Aorta (tissue), 5 donors: Measurements from ENCODE around the gene GOLGA6D. TPM values are rescaled to one million over a fixed set of nuclear protein-coding genes. Genes with fewer than 3 reads are reported as not detected.
A peak's percentile ranks its signal among the peaks of the same experiment; 100 is the strongest.
"Not testable (repeated sequence)": the region's sequence is repeated elsewhere in the genome, so short reads cannot be mapped to it uniquely, and the experiment has no call there.

Experiments used
- ATAC-seq: fragments of 200-7000 bp; cut with Tn5 transposase; one replicate; pipeline ENCODE4 v1.9.1; 2022; ENCODE audit warnings: moderate library complexity; ENCODE audit not compliant: low FRiP score
- DNase-seq, 2 donors: peaks; one replicate each; pipeline ENCODE4 v3.0.0-alpha.2; 2020
- H3K27ac ChIP-seq, 2 donors: one replicate each; pipeline ENCODE4 v1.5.1; 2013; ENCODE audit warnings: low read length in 2 of 2, mild to moderate bottlenecking in 2 of 2, moderate library complexity in 2 of 2, control low read depth in 1 of 2, inconsistent platforms in 1 of 2, low read depth in 1 of 2
- H3K27me3 ChIP-seq, 2 donors: one replicate each; pipeline ENCODE4 v1.6.1; 2013; ENCODE audit warnings: control low read depth in 1 of 2, low read length in 1 of 2, mild to moderate bottlenecking in 1 of 2, moderate library complexity in 1 of 2; ENCODE audit not compliant: insufficient read depth in 2 of 2, control insufficient read depth in 1 of 2
- H3K36me3 ChIP-seq, 2 donors: one replicate each; pipeline ENCODE4 v1.6.1; 2013; ENCODE audit warnings: control low read depth in 1 of 2, low read length in 1 of 2, mild to moderate bottlenecking in 1 of 2; ENCODE audit not compliant: insufficient read depth in 2 of 2, control insufficient read depth in 1 of 2
- H3K4me1 ChIP-seq, 2 donors: one replicate each; pipeline ENCODE4 v1.6.1; 2013; ENCODE audit warnings: low read length in 2 of 2, control low read depth in 1 of 2, mild to moderate bottlenecking in 1 of 2, moderate library complexity in 1 of 2; ENCODE audit not compliant: insufficient read depth in 2 of 2, control insufficient read depth in 1 of 2
- H3K4me3 ChIP-seq, 2 donors: one replicate each; pipeline ENCODE4 v1.5.1; 2013; ENCODE audit warnings: low read length in 2 of 2, control low read depth in 1 of 2, mild to moderate bottlenecking in 1 of 2
- H3K9me3 ChIP-seq: one replicate; pipeline ENCODE4 v1.6.1; 2013; ENCODE audit warnings: mild to moderate bottlenecking, low read length; ENCODE audit not compliant: control insufficient read depth
- WGBS, 2 donors: extraction: QIAGEN DNeasy Blood & Tissue Kit; methylation state at CpG; one replicate each; pipeline ENCODE4 v1.1.7; 2013; 5-methylcytosine and 5-hydroxymethylcytosine counted together
- intact Hi-C, 2 donors: fragments of 100-400 bp; cut with DNase I; formaldehyde crosslinking; loops; one replicate each; pipeline versions ENCODE4 v1.14.2 to v1.15.0; 2022
- polyA plus RNA-seq, 2 donors: library from polyadenylated mRNA; stranded (reverse); fragments of 200-250 nt; gene quantifications; one replicate each; pipeline ENCODE4 v1.2.3, GENCODE V29; 2013
- total RNA-seq, 2 donors: library from RNA; stranded (reverse); fragmentation: NEBNext Ultra II Directional; extraction: Animal tissue kit (Norgen Biotek cat#: 25700); gene quantifications; one replicate each; pipeline ENCODE4 v1.2.1, GENCODE V29; 2021
- donor health status: healthy with polysubstance abuse.
- donor health status: Bipolar disorder and iron deficiency.
- donor health status: DM: no; HTN: no; CAD: no.
- donor health status: DM: no; HTN: no; CAD: no.
- donor health status: DM: yes; HTN: yes; CAD: no.

GOLGA6D gene
- total and polyA plus RNA-seq, 4 donors: 0.08 to 0.12 TPM; not detected in 2

DNA sequence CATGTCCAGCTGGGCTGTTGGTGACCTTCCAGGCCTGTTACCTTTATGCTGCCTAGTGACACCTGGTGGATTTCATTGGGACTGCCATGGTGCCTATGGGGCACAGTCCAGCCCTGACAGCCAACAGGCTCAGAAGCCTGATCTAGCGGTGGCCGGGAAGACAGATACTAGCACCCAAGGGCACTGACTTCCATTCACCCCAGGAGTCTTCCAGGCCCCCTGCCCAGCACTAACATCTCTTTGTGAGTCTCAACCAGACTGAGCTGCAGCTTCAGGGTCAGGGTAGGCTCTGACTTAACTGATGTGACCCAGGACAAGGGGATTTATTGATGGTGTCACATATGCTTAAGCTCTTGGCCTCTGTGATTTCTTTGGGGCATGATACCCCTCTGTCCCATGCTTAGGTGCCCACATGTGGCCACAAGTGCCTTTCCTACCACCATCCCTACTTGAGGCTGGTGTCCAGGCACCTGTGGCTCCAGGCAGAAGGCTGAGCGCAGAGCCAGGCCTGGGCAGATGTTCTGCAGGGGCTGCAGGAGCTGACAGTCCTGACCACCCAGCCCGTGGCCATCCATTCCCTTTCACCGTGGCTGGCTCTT is 8.0 kb upstream of the GOLGA6D start:
- H3K27me3 ChIP-seq, ATAC-seq, H3K4me1 ChIP-seq, H3K9me3 ChIP-seq, intact Hi-C loops, H3K36me3 ChIP-seq, H3K27ac ChIP-seq, H3K4me3 ChIP-seq: not testable (repeated sequence)
- whole genome bisulfite sequencing, 2 donors: 45 to 65% methylated on average over 3 to 5 of the region's 5 CpGs
- DNase-seq: peak; percentile 78 to 91

DNA sequence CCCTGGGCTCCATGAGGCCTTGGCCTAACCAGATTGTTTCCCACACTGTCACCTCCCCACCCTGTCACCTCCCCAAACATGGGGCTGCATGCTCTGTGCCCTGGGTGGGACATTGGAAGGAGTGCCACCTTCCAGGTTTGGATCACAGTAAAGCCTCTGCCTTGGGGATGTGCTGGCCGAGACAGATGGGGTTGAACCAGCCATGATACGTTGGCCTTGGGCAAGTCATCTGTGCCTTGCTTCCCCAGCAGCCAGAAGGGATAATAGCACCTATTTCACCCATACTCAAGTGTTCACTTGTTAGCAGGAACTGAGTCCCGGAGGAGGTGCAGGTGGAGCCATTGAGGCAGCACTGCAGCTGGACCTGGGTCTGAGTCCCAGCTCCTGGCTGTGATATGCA is 7.0 kb upstream of the GOLGA6D start:
- peak in 1 of 2 donors; percentile 62 for DNase-seq
- intact Hi-C loops, ATAC-seq, H3K9me3 ChIP-seq, H3K4me1 ChIP-seq, H3K36me3 ChIP-seq, H3K4me3 ChIP-seq, H3K27ac ChIP-seq, H3K27me3 ChIP-seq: not testable (repeated sequence)
- 76 to 78% methylated on average over 3 of the region's 3 CpGs for WGBS, 2 donors

DNA sequence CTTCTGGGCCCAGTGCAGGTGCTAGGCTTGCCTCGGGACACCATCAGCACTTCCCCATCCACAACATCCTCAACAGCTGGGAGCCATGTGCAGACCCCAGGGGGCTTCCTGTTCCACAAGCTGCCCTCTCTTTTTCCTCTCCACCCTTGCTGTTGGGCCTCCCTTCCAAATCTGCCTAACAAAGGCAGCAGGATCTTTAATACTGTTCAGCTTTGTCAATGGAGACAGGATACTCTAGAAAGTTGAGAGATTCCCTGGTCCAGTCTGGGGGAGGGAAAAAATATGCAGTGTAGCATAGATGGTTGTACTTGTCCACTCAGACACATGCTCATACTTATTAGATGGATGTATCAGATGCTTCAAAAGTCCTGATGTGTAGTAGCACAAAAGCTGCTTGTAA is 4.1 kb upstream of the GOLGA6D start:
- H3K36me3 ChIP-seq, intact Hi-C loops, ATAC-seq, H3K27ac ChIP-seq, H3K4me3 ChIP-seq, DNase-seq, H3K4me1 ChIP-seq, H3K27me3 ChIP-seq, H3K9me3 ChIP-seq: not testable (repeated sequence)
- 57% methylated on average over 1 of the region's 1 CpG; no CpG with 5 or more reads in 1 of the 2 donors for WGBS, 2 donors

DNA sequence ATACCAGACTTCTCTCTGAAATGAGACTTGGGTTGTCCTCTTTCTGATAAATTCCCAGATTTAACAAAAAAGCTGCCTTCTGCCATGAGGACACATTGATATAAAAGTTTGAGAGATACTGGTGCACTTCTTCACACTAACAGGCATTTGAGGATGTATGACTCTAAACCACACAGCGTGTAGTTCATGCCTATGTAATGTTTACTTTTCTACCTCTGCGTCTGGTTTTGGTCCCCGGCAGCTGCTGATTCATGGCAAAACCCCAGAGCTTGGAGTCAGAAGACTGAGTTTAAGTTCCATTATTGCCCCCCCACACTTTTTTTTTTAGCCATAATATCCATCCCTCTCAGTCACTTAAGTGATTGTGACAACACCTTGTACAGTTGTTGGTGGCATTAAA is 1.5 kb downstream of the GOLGA6D start:
- H3K9me3 ChIP-seq, H3K4me1 ChIP-seq, H3K27me3 ChIP-seq, H3K4me3 ChIP-seq, ATAC-seq, H3K27ac ChIP-seq, intact Hi-C loops, H3K36me3 ChIP-seq, DNase-seq: not testable (repeated sequence)
- WGBS, 2 donors: no CpG with 5 or more reads among the region's 3 CpGs

DNA sequence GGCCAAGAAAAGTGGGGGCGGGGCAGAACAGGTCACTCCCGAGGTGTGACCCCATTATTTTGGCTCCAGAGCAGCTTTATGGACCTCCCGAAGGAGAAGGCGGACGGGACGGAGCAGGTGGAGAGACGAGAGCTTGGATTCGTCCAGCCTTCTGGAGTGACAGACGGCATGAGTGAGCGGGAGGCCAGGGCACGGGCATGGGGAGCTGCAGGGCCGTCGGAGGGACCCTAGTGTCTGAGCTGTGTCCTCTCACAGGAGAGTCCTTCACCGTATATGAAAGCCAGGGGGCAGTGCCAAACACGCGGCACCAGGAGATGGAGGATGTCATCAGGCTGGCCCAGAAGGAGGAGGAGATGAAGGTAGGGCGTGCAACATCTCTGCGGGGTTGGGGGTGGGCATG is 11.0 kb downstream of the GOLGA6D start:
- ATAC-seq, H3K27ac ChIP-seq, intact Hi-C loops, H3K4me1 ChIP-seq, H3K36me3 ChIP-seq, H3K9me3 ChIP-seq, H3K27me3 ChIP-seq, H3K4me3 ChIP-seq: not testable (repeated sequence)
- DNase-seq: peak in 1 of 2 donors; percentile 63
- 50 to 68% methylated on average over 2 to 8 of the region's 18 CpGs for WGBS, 2 donors

DNA sequence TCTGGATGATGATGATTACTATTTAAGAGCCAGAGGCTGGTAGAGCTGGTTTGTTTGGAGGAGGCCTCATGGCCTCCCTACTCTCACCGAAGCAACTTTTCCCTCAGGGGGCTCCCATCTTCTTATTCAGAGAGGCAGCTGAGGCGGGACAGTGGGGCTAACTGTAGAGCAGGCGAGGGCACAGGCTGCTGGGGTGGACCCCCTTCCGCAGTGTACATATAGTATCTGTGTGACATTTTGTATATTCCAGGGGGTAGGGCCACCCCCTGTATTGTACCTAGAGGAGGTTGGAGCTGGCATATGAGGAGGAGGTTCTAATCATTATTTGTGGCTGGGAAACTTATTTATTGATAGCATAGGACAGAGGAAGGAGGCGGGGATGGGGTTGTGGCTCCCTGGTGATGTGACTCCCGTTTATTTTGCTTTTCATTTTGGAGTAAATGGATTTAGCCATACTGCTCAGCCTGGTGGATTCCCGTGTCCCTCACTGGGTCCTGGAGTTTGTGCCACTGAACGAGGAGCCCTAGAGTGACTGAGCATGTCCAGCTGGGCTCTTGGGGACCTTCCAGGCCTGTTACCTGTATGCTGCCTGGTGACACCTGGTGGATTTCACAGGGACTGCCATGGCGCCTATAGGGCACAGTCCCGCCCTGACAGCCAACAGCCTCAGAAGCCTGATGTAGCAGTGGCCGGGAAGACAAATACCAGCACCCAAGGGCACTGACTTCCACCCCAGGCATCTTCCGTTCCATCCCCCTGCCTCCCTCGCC is 16.1 kb downstream of the GOLGA6D start:
- H3K27me3 ChIP-seq, H3K9me3 ChIP-seq, intact Hi-C loops, H3K4me3 ChIP-seq, H3K4me1 ChIP-seq, H3K27ac ChIP-seq, ATAC-seq, DNase-seq, H3K36me3 ChIP-seq: not testable (repeated sequence)
- WGBS, 2 donors: 84% methylated on average over 5 to 7 of the region's 13 CpGs

DNA sequence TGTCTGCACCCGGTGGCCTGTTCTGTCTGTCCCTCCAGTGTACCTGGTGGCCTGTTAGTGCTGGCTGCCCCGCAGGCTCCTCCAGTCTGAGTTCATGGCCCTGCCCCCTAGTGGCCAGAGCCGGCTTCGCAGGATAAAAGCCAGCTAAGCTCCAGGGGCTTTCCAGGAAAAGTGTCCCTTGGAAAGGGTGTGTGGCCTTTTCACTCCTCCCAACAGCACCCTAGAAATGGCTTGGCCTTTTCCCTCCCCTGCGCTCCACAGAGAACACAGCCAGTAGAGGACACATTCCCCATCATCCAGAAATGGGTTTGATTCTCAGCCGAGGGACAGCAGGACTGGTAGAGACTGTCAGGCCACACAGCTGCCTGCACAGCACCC is 16.7 kb downstream of the GOLGA6D start:
- DNase-seq: peak; percentile 64 to 87
- peak; percentile 62 for ATAC-seq
- H3K27me3 ChIP-seq: not testable (repeated sequence)

DNA sequence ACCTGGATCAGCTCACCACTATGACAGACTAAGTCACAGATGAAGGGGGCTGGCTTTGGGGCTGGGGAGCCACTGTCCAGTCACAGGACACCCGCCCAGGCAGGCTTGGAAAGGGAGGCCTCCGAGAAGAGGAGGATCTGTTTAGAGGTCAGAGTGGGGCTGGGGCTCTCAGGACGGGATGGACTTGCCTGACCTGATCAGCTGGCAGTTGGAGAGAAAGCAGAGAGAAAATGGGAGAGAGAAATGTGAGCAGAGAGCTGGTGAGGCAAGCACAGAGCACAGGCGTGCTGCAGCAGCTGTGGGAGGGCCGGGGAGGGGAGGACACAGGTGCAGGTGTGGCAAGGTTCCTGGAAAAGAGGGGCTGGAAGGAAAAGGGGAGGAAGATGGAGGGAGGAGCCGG is 17.4 kb downstream of the GOLGA6D start:
- DNase-seq, H3K4me3 ChIP-seq, H3K36me3 ChIP-seq, ATAC-seq, H3K27ac ChIP-seq, H3K27me3 ChIP-seq, H3K9me3 ChIP-seq, H3K4me1 ChIP-seq, intact Hi-C loops: not testable (repeated sequence)
- WGBS, 2 donors: 75 to 79% methylated on average over 3 to 5 of the region's 6 CpGs

More for the DNA sequence above, 16.7 kb downstream of the GOLGA6D start:
- intact Hi-C loops, H3K9me3 ChIP-seq, H3K4me1 ChIP-seq, H3K4me3 ChIP-seq, H3K27ac ChIP-seq, H3K36me3 ChIP-seq: not testable (repeated sequence)
- WGBS, 2 donors: 3 to 19% methylated on average over 3 to 6 of the region's 6 CpGs

DNA sequence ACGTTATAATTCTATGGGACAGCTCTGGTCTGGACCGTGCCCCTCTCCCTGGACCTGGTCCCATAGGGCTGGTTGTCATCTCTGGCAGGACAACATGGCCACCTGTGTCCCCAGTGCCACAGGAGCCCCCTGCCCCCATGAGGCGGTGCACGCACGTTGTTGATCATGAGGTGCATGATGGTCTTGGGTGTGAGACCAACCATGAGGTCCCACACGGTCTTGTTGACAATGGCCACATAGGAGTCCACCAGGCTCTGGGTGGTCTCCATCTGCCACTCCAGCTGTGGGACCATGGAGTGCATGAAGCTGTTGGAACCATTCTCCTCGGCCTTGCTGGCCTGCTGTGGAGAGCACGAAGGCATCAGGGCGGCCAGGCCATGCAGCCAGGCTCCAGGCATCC is 19.7 kb downstream of the GOLGA6D start:
- no peak overlapping the region for H3K4me3 ChIP-seq
- H3K9me3 ChIP-seq: no peaks in the 10 kb centered on the region
- no peaks in the 10 kb centered on the region for H3K27me3 ChIP-seq
- no peaks in the 10 kb centered on the region for H3K4me1 ChIP-seq
- no peak for DNase-seq
- intact Hi-C loops: no loop called here
- ATAC-seq: no peak
- H3K27ac ChIP-seq: no peak overlapping the region
- H3K36me3 ChIP-seq: no peaks in the 10 kb centered on the region
- WGBS, 2 donors: 85 to 87% methylated on average over 9 of the region's 9 CpGs
